Testis (tissue), 3 donors: Measurements from ENCODE around the gene ULK4. TPM values are rescaled to one million over a fixed set of nuclear protein-coding genes. Genes with fewer than 3 reads are reported as not detected.

ENCODE experiments used
- DNase-seq: peaks from one replicate; pipeline ENCODE4 v3.0.0-alpha.2; 2019
- H3K27ac ChIP-seq, 2 donors: fragments of 200-600 bp; sonication (generic); one replicate each; pipeline ENCODE4 v1.5.1; 2019
- H3K27me3 ChIP-seq: fragments of 200-600 bp; sonication (generic); one replicate; pipeline ENCODE4 v1.5.1; 2019
- H3K36me3 ChIP-seq: fragments of 200-600 bp; sonication (generic); one replicate; pipeline ENCODE4 v1.5.1; 2017; ENCODE audit warnings: low read depth; ENCODE audit errors: missing control alignments
- H3K4me1 ChIP-seq: fragments of 200-600 bp; sonication (generic); one replicate; pipeline ENCODE4 v1.5.1; 2019
- H3K4me3 ChIP-seq, 2 donors: fragments of 200-600 bp; sonication (generic); one replicate each; pipeline ENCODE4 v1.5.1; 2017 to 2019
- H3K9me3 ChIP-seq: fragments of 200-600 bp; sonication (generic); one replicate; pipeline ENCODE4 v1.5.1; 2017
- CTCF ChIP-seq, 3 experiments: fragments of 450-650 bp in 2 of 3; fragments of 200-600 bp in 1 of 3; sonication (generic) in 1 of 3; IDR thresholded peaks; one replicate each; pipeline ENCODE4 v1.5.1; 2016 to 2019; ENCODE audit warnings: antibody characterized with exemption in 3 of 3, mild to moderate bottlenecking in 2 of 3, moderate library complexity in 1 of 3
- POLR2A ChIP-seq: fragments of 450-650 bp; IDR thresholded peaks from one replicate; pipeline ENCODE4 v1.6.1; 2017; ENCODE audit warnings: antibody characterized with exemption, mild to moderate bottlenecking, moderate library complexity
- whole genome bisulfite sequencing, 2 donors: methylation state at CpG; one replicate each; pipeline ENCODE4 v1.1.5; 2018; 5-methylcytosine and 5-hydroxymethylcytosine counted together
- intact Hi-C: fragments of 100-400 bp; cut with DNase I; formaldehyde crosslinking; loops from one replicate; pipeline ENCODE4 v1.15.1; 2023; ENCODE audit warnings: low total_unique reads
- polyA plus RNA-seq: library from polyadenylated mRNA; stranded (reverse); fragments of 350-450 nt; fragmentation: Illumina TruSeq; extraction: RNeasy Lipid Tissue Mini Kit (QIAGEN cat#74804); gene quantifications from one replicate; pipeline ENCODE4 v1.2.3, GENCODE V29; 2014; ENCODE audit warnings: low read depth, low replicate concordance; ENCODE audit not compliant: insufficient read depth
- total RNA-seq, 2 donors: library from RNA; depleted of rRNA; stranded (reverse); fragments of >200 nt; gene quantifications; one replicate each; pipeline ENCODE4 v1.2.3, GENCODE V29; 2016

Gene ULK4
- total and polyA plus RNA-seq, 3 donors from 2014 or later, result 45.7 to 91.6 (median 47.4) TPM

GRCh38 chr3:41345788-41346187, 616.1 kb downstream of the ULK4 start:
- Histone ChIP-seq H3K4me1 (no peaks in the 10 kb centered on the region), H3K9me3 (no peaks in the 10 kb centered on the region), H3K27ac (no peak overlapping the region), H3K36me3 (no peaks in the 10 kb centered on the region), H3K4me3 (no peak overlapping the region), H3K27me3 (no peaks in the 10 kb centered on the region)
- no peak for TF ChIP-seq CTCF (IDR thresholded peaks at IDR 0.05)
- no peak for TF ChIP-seq POLR2A
- intact Hi-C loops, result no loop called here
- WGBS, 2 donors, result 89 to 92% methylated on average over 5 of the region's 5 CpGs
- DNase-seq, result no peak

GRCh38 chr3:41339758-41340157, 622.1 kb downstream of the ULK4 start:
- intact Hi-C loops, result no loop called here
- Histone ChIP-seq H3K4me1 (no peaks in the 10 kb centered on the region), H3K9me3 (no peaks in the 10 kb centered on the region), H3K27me3 (no peaks in the 10 kb centered on the region), H3K36me3 (no peaks in the 10 kb centered on the region), H3K4me3 (no peak overlapping the region), H3K27ac (no peak overlapping the region)
- 86 to 94% methylated on average over 1 of the region's 1 CpG for WGBS, 2 donors
- no peak for DNase-seq
- TF ChIP-seq POLR2A (no peak), CTCF (IDR thresholded peaks at IDR 0.05) (no peak)

DNA sequence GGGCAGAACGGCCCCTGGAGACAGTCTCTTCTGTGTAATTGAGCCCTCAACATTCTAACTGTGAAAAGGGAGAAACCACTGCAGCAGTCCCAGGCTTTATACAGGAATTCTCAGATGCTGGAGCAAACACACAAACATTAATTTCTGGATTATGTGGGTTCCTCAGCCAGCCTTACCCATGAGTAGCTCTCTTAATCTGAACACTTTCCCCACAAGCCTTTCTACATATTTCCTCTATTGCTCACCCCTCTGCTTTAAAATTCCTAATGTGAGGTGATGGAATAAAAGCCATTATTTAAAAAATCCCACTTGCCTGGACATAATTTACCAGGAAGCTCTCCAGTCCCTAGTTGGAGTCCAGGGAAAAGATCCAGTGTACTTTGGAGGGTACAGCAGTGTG, 623.6 kb downstream of the ULK4 start:
- no peaks in the 10 kb centered on the region for H3K4me1 ChIP-seq
- H3K4me3 ChIP-seq, result no peak overlapping the region
- H3K27me3 ChIP-seq, result no peaks in the 10 kb centered on the region
- H3K27ac ChIP-seq, result no peak overlapping the region
- DNase-seq, result no peak
- H3K9me3 ChIP-seq, result no peaks in the 10 kb centered on the region
- no peak for TF ChIP-seq CTCF (IDR thresholded peaks at IDR 0.05)
- TF ChIP-seq POLR2A, result no peak
- no peaks in the 10 kb centered on the region for H3K36me3 ChIP-seq
- 45 to 67% methylated on average over 1 of the region's 1 CpG for WGBS, 2 donors
- intact Hi-C loops, result no loop called here

DNA sequence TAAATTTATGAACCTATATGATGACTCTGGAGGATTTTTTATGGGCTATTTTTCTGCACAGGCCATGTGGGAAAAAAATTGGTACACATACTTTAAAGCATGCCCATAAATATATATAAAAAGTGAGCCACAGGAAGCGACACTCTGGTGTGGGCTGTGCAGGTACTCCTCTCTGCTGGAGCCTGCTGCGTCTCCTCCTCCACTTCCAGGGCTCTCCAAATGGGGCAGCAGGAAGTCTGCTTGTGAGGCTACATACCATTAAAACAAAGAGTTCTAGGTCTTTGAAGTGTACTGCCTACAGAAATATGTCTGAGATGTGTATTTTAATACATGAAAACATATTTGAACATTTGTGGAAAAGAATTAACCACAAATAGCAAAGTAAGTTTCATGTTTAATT, 627.5 kb downstream of the ULK4 start:
- TF ChIP-seq CTCF (IDR thresholded peaks at IDR 0.05) (no peak), POLR2A (no peak)
- Histone ChIP-seq H3K4me3 (no peak overlapping the region), H3K36me3 (no peaks in the 10 kb centered on the region), H3K9me3 (no peaks in the 10 kb centered on the region), H3K27ac (no peak overlapping the region), H3K4me1 (no peaks in the 10 kb centered on the region), H3K27me3 (no peaks in the 10 kb centered on the region)
- intact Hi-C loops, result no loop called here
- DNase-seq, result no peak
- WGBS, 2 donors, result 72 to 75% methylated on average over 2 of the region's 2 CpGs

DNA sequence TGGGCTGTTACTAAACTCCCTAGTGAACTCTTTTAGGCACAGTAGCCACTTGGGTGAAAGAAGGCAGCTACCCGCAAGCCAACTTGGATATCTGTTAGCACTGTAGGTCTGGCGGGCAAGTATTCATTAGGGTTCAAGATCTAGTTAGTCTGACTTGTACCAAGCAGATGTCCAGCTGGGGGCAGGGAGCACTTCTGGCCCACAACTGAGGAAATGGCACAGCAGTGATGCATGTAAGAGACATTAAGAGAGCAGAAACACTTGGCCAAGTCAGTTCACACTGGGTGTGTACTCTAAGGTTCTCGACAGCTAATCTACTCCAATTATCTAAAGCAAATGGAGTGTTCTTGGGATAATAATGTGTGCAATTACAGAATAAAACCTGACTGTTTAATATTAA, 630.9 kb downstream of the ULK4 start:
- intact Hi-C loops, result no loop called here
- H3K4me3 ChIP-seq, result no peak overlapping the region
- no peaks in the 10 kb centered on the region for H3K27me3 ChIP-seq
- WGBS, 2 donors, result 80 to 90% methylated on average over 3 of the region's 3 CpGs
- no peaks in the 10 kb centered on the region for H3K9me3 ChIP-seq
- no peak overlapping the region for H3K27ac ChIP-seq
- DNase-seq, result no peak
- H3K4me1 ChIP-seq, result no peaks in the 10 kb centered on the region
- no peaks in the 10 kb centered on the region for H3K36me3 ChIP-seq
- TF ChIP-seq POLR2A (no peak), CTCF (IDR thresholded peaks at IDR 0.05) (no peak)
